Endometrial microvascular endothelial cells (primary cell): ENCODE data around the gene ALDH1A2. TPM values are rescaled to one million over a fixed set of nuclear protein-coding genes. Genes with fewer than 3 reads are reported as not detected.

Source experiments
- in situ Hi-C: cut with HindIII; loops from 2 replicates; pipeline ENCODE4 v1.10.0; 2017; ENCODE audit warnings: low sequenced_read_pairs, low pct_unique_long_range_greater_than_20kb; ENCODE audit errors: inconsistent ontology term
- total RNA-seq: library from RNA; depleted of rRNA; stranded (reverse); fragments of >200 nt; gene quantifications from one replicate; pipeline ENCODE4 v1.2.3, GENCODE V29; 2015; ENCODE audit errors: inconsistent ontology term

ALDH1A2 gene
- total RNA-seq, 1 donor from 2014 or later = under 0.01 TPM

- in situ Hi-C loops = no loop called here
Observed at GRCh38 chr15:57953874-57954273, 111.6 kb downstream of the ALDH1A2 start.

GRCh38 chr15:57951328-57951932 is 114.1 kb downstream of the ALDH1A2 start:
- in situ Hi-C loops = no loop called here

- in situ Hi-C loops = no loop called here
Observed at GRCh38 chr15:57950381-57950946, 115.0 kb downstream of the ALDH1A2 start.

- in situ Hi-C loops = no loop called here
Observed at GRCh38 chr15:57949374-57949943, 116.1 kb downstream of the ALDH1A2 start.

GRCh38 chr15:57948351-57949289 is 116.9 kb downstream of the ALDH1A2 start:
- in situ Hi-C loops = no loop called here

GRCh38 chr15:57947781-57948180 is 117.7 kb downstream of the ALDH1A2 start:
- in situ Hi-C loops = no loop called here

GRCh38 chr15:57947282-57947681 is 118.2 kb downstream of the ALDH1A2 start:
- in situ Hi-C loops = no loop called here

- in situ Hi-C loops = no loop called here
Observed at GRCh38 chr15:57946491-57947048, 118.9 kb downstream of the ALDH1A2 start.

- in situ Hi-C loops = no loop called here
Observed at GRCh38 chr15:57945616-57946015, 119.9 kb downstream of the ALDH1A2 start.

GRCh38 chr15:57943754-57944420 is 121.6 kb downstream of the ALDH1A2 start:
- in situ Hi-C loops = no loop called here

- in situ Hi-C loops = no loop called here
Observed at GRCh38 chr15:57943171-57943570, 122.3 kb downstream of the ALDH1A2 start.

GRCh38 chr15:57941816-57942215 is 123.7 kb downstream of the ALDH1A2 start:
- in situ Hi-C loops = no loop called here

- in situ Hi-C loops = no loop called here
Observed at GRCh38 chr15:57932348-57932747, 133.2 kb downstream of the ALDH1A2 start.

- in situ Hi-C loops = no loop called here
Observed at GRCh38 chr15:57931570-57931969, 133.9 kb downstream of the ALDH1A2 start.

- in situ Hi-C loops = no loop called here
Observed at GRCh38 chr15:57927091-57927631, 138.3 kb downstream of the ALDH1A2 start.

- in situ Hi-C loops = no loop called here
Observed at GRCh38 chr15:57925650-57926049, 139.9 kb downstream of the ALDH1A2 start.

GRCh38 chr15:57924598-57924997 is 140.9 kb downstream of the ALDH1A2 start:
- in situ Hi-C loops = no loop called here

GRCh38 chr15:57923750-57924149 is 141.8 kb downstream of the ALDH1A2 start:
- in situ Hi-C loops = no loop called here
